Colonic mucosa (tissue), 4 donors: ENCODE measurements around the gene KANK2. TPM values are rescaled to one million over a fixed set of nuclear protein-coding genes. Genes with fewer than 3 reads are reported as not detected.
A peak's percentile ranks its signal among the peaks of the same experiment; 100 is the strongest.
"Not testable (repeated sequence)": the region's sequence is repeated elsewhere in the genome, so short reads cannot be mapped to it uniquely, and the experiment has no call there.

Experiments
- DNase-seq: peaks from one replicate; pipeline ENCODE4 v3.0.0-alpha.2; 2020
- H3K27ac ChIP-seq: fragments of 200-600 bp; one replicate; pipeline ENCODE4 v1.8.0; 2021
- H3K27me3 ChIP-seq: fragments of 200-600 bp; one replicate; pipeline ENCODE4 v1.8.0; 2021
- H3K36me3 ChIP-seq: fragments of 200-600 bp; one replicate; pipeline ENCODE4 v1.8.0; 2021
- H3K4me1 ChIP-seq: fragments of 200-600 bp; one replicate; pipeline ENCODE4 v1.8.0; 2021; ENCODE audit warnings: mild to moderate bottlenecking
- H3K4me3 ChIP-seq: fragments of 200-600 bp; one replicate; pipeline ENCODE4 v1.8.0; 2021
- H3K9ac ChIP-seq, 2 donors: one replicate each; pipeline ENCODE4 v1.7.0; 2013; ENCODE audit warnings: control low read depth in 2 of 2, low read depth in 2 of 2, low read length in 2 of 2
- H3K9me3 ChIP-seq: fragments of 200-600 bp; one replicate; pipeline ENCODE4 v1.8.0; 2021
- intact Hi-C: fragments of 100-400 bp; cut with DNase I; formaldehyde crosslinking; loops from one replicate; pipeline ENCODE4 v1.14.1; 2022
- total RNA-seq, 2 donors: library from RNA; stranded (reverse); fragmentation: NEBNext Ultra II Directional in 1 of 2; extraction: Animal tissue kit (Norgen Biotek cat#: 25700) in 1 of 2; gene quantifications; one replicate each; pipeline ENCODE4 v1.2.1, GENCODE V29; 2021
- TF ChIP-seq, protein P1 (sequence below): fragments of 200-600 bp; IDR thresholded peaks from one replicate; pipeline ENCODE4 v1.8.0; 2022; ENCODE audit warnings: antibody characterized with exemption, mild to moderate bottlenecking
- donor health status: healthy.
- donor health status: DM: no; HTN: no; CAD: no.
- donor health status: DM: no; HTN: no; CAD: no.

Gene KANK2
- total RNA-seq, 2 donors from 2014 or later, result 44.1 to 87.8 TPM

DNA sequence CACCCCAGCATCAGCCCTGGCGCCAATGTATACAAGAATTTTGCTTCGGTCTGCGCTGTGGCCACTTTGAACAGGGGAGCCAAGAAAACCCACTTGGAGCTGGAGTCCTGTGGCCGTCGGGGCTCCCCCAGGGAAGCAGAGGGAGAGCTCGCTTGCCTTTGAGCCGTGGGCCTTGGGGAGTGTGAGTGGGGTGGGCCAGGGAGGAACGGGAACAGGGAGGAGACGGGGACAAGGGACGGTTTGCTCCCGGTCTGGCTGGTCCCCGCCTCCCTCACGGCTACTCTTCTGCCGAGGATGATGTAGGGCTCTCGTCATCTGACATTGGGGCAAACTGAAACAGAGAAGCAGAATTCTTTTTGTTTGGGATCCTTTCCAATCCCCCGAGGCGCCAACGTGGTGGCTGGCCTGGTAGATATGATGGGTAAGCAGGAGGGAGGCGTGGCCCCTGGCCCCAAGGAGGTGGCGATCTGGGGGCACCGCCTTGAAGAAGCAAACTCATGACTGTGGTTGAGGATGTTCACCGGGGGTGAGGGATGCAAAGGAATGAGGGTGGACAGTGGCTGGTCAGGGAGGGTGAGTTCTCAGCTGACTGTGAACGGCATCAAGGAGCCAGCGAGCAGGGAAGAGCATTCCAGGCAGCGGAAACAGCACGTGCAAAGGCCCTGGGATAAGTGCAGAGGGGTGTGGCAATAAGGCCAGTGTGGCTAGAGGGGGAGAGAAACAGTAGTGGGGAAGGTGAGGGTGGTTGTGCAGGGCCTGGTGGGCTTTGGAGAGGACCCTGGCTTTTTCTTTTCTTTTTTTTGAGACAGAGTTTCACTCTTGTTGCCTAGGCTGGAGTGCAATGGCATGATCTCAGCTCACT is 30.8 kb downstream of the KANK2 start:
- Histone ChIP-seq H3K4me3 (no peak overlapping the region), H3K9me3 (no peaks in the 10 kb centered on the region), H3K36me3 (no peaks in the 10 kb centered on the region), H3K27me3 (no peaks in the 10 kb centered on the region), H3K9ac (no peak overlapping the region), H3K27ac (peak overlapping the region; percentile 64), H3K4me1 (no peaks in the 10 kb centered on the region)
- no peak for DNase-seq
- intact Hi-C loops, result no loop called here
- TF ChIP-seq, protein P1, sequence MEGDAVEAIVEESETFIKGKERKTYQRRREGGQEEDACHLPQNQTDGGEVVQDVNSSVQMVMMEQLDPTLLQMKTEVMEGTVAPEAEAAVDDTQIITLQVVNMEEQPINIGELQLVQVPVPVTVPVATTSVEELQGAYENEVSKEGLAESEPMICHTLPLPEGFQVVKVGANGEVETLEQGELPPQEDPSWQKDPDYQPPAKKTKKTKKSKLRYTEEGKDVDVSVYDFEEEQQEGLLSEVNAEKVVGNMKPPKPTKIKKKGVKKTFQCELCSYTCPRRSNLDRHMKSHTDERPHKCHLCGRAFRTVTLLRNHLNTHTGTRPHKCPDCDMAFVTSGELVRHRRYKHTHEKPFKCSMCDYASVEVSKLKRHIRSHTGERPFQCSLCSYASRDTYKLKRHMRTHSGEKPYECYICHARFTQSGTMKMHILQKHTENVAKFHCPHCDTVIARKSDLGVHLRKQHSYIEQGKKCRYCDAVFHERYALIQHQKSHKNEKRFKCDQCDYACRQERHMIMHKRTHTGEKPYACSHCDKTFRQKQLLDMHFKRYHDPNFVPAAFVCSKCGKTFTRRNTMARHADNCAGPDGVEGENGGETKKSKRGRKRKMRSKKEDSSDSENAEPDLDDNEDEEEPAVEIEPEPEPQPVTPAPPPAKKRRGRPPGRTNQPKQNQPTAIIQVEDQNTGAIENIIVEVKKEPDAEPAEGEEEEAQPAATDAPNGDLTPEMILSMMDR, result no peak

DNA sequence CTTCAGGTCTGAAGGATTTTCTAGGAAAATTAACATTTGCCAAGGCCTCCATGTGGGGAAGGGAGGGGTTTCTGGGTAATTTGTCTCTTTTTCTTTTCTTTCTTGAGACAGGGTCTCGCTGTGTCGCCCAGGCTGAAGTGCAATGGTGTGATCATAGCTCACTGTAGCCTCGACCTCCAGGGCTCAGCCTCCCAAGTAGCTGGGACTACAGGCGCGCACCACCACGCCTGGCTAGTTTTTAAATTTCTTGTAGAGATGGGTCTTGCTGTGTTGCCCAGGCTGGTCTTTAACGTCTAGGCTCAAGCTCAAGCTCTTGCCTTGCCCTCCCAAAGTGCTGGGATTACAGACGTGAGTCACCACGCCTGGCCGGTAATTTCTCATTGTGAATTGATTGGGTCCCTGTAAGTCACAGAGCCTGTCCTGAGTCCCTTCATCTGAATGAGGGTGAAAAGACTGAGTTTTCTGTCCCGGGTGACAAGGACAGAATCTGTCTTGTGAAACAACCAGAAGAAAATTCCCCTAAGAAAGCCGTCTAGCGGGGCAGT is 31.8 kb downstream of the KANK2 start:
- H3K4me1 ChIP-seq, result no peaks in the 10 kb centered on the region
- no peaks in the 10 kb centered on the region for H3K36me3 ChIP-seq
- TF ChIP-seq, protein P1, result no peak
- no peak for DNase-seq
- intact Hi-C loops, result no loop called here
- H3K9ac ChIP-seq, result no peak overlapping the region
- peak overlapping the region; percentile 64 for H3K27ac ChIP-seq
- H3K27me3 ChIP-seq, result no peaks in the 10 kb centered on the region
- no peak overlapping the region for H3K4me3 ChIP-seq
- H3K9me3 ChIP-seq, result no peaks in the 10 kb centered on the region

DNA sequence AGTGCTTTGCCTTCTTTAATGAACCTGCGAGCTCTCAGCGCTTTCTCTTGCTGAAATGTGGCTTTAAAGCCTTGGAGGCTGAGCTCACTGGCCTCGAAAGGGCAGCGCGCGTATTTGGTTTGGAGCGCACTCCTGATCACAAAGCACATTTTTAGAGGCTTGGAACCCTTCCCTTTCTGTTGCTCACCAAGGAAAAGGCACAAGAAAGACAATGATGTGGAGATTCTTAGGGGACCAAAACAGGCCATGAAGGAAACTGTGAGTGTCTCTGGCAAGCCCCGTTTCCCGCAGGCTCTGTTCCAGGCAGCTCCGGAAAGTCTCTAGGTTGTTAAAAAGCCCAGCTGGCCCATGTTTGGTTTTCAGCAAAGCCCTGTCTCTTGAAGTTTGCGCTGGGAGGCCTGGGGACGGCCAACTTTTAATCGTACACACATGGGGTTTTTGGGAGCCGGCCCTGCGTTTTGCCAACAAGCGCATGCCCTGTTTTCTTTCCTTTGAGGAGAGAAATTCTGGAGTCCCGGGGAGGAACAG is 32.4 kb downstream of the KANK2 start:
- Histone ChIP-seq H3K9me3 (no peaks in the 10 kb centered on the region), H3K27ac (peak overlapping the region; percentile 64), H3K4me3 (no peak overlapping the region), H3K36me3 (no peaks in the 10 kb centered on the region), H3K4me1 (no peaks in the 10 kb centered on the region), H3K9ac (no peak overlapping the region), H3K27me3 (no peaks in the 10 kb centered on the region)
- intact Hi-C loops, result no loop called here
- DNase-seq, result peak; percentile 62
- TF ChIP-seq, protein P1, result no peak

DNA sequence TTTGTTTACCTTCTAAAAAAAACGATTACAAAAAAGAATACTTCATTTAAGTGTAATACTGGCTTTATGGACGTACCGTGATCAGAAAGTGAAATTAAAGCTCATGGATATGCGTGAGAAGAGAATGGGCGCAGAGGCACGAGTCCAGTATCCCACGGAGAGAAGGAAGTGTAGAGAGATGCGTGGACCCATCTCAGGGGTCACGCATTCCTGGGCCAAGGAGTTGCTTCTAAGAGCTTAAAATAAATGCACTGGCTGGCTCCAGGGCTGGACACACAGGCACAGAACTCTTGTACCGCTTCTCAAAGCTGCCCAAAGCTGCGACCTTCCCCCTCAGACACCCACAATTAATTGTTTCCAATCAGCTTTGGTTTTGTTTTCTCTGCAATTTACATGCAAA is 33.0 kb downstream of the KANK2 start:
- TF ChIP-seq, protein P1, result no peak
- no peaks in the 10 kb centered on the region for H3K27me3 ChIP-seq
- H3K9me3 ChIP-seq, result no peaks in the 10 kb centered on the region
- H3K4me1 ChIP-seq, result no peaks in the 10 kb centered on the region
- H3K36me3 ChIP-seq, result no peaks in the 10 kb centered on the region
- DNase-seq, result no peak
- no peak overlapping the region for H3K4me3 ChIP-seq
- intact Hi-C loops, result no loop called here
- H3K9ac ChIP-seq, result peak overlapping the region in 1 of 2 donors; percentile 28
- peak overlapping the region; percentile 64 for H3K27ac ChIP-seq

DNA sequence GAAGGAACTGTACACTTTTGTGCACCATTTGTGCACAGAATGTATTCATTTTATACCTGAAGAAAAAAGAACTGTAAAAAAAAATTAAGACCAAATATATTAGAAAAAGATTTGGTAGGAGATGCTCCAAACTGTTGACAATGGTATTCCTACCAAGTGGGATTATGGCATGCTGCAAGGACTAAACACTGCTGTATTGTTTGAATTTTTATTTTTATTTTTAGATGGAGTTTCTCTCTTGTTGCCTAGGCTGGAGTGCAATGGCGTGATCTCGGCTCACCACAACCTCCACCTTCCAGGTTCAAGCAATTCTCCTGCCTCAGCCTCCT is 36.9 kb downstream of the KANK2 start:
- H3K9ac ChIP-seq, intact Hi-C loops, H3K4me3 ChIP-seq, DNase-seq, H3K9me3 ChIP-seq, H3K36me3 ChIP-seq, H3K27me3 ChIP-seq, H3K27ac ChIP-seq, H3K4me1 ChIP-seq: not testable (repeated sequence)
